A673 (cell line): ENCODE results near the gene PSME4.

ENCODE experiments used
- EZH2 ChIP-seq: fragments of 200-600 bp; sonication (generic); IDR thresholded peaks from 2 replicates; pipeline ENCODE4 v1.6.1; 2017; ENCODE audit warnings: borderline replicate concordance, low read depth, mild to moderate bottlenecking, mixed read lengths, antibody characterized with exemption, low read length; ENCODE audit not compliant: poor library complexity, severe bottlenecking
- TF ChIP-seq, protein P1 (sequence below): fragments of 300-800, 200-600 bp; sonication (generic); conservative IDR thresholded peaks from 2 replicates; pipeline ENCODE4 v1.5.1; 2017; ENCODE audit warnings: low read depth, mild to moderate bottlenecking, antibody characterized with exemption, low read length, moderate library complexity, mixed read lengths

DNA sequence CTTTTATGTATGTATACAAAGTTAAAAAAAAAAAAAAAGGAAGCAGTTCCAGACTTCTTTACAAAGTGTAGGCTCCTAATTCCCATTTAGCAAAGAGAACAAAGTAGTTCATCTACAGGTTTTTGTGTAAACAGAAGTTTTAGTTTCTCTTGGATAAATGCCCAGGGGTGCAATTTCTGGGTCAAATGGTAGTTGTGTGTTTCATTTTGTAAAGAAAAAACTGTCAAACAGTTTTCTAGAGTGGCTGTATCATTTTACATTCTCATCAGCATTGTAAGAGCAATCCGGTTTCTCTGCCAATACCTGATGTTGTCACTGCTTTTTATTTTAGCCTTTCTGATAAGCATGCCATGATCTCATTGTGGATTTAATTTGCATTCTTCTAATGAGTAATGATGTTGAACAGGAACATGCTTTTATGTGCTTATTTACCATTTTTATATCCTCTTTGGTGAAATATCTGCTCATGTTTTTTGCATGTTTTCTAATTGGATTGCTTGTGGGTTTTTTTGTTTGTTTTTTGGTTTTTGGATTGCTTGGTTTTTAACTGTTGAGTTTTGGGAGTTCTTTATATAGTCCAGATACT is 16.6 kb upstream of the PSME4 start:
- TF ChIP-seq, protein P1, sequence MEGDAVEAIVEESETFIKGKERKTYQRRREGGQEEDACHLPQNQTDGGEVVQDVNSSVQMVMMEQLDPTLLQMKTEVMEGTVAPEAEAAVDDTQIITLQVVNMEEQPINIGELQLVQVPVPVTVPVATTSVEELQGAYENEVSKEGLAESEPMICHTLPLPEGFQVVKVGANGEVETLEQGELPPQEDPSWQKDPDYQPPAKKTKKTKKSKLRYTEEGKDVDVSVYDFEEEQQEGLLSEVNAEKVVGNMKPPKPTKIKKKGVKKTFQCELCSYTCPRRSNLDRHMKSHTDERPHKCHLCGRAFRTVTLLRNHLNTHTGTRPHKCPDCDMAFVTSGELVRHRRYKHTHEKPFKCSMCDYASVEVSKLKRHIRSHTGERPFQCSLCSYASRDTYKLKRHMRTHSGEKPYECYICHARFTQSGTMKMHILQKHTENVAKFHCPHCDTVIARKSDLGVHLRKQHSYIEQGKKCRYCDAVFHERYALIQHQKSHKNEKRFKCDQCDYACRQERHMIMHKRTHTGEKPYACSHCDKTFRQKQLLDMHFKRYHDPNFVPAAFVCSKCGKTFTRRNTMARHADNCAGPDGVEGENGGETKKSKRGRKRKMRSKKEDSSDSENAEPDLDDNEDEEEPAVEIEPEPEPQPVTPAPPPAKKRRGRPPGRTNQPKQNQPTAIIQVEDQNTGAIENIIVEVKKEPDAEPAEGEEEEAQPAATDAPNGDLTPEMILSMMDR: no peak
- TF ChIP-seq EZH2: no peak
